Stimulated activated CD8-positive, alpha-beta memory T cell treated with anti-CD3 and anti-CD28 coated beads, Interleukin-15, amount 100 ng/mL, for 48 hours (primary cell): ENCODE results near the gene SLC2A2.

Experiments
- DNase-seq, 2 donors: peaks; one replicate each; pipeline ENCODE4 v3.0.0-alpha.2; 2020; ENCODE audit warnings: low read depth in 2 of 2

SLC2A2 gene

DNA sequence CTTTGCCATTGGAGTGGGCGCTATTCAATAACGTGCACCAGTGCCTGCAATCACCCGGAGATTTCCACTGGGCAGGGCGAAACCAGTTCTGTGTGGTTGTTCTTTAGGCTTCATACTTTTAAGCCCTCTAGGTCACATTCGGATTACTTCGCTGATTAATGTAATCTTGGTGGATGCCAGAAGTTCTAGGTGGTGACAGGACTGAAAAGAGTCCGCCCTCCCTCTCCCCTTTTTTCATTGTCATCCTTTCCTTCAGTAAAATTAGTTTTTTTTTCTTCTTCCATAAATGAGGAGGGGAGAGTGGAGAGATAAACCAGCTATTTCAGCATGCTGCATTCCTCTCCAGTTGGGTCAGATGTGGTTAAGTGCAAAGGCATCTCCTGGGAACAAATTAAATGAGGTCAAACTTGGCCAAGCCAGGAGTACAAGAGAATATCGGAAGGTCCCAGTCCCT, 2.3 kb upstream of the SLC2A2 start:
- DNase-seq: no peak

DNA sequence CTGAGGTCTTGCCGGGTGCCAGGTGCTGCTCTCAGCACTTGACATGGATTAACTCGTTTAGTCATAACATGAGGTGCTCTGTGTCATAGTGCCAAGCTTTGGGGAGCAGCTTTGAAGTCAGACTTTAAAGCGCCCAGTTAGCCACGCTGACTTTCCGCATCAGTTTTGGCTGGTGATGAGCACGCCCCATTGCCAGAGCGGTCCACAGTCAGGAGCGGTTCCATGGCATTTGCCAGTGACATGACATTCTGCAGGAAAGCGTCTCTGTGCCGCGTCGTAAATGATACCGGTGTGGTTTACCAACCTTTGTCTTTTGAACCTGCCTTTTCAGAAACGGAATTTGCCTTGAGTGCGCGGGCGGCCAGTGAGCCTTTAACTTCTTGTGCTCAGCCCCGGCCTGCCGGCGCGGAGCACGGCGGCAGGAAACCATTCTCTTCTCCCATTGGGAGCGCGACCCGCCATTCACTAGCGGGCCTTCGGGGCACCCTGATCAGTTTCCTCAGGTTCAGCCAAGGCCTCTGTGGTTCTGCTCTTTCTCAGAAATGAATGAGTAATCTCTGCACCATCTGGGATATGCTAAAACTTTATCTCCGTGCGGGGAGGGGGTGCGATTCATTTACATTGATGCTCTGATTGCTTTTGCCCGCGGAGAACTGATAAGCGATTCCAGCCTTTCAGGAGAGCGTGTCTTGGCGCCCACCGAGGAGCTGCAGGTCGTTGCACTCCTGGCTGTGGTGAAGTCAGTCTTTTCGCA, 1.7 kb upstream of the SLC2A2 start:
- DNase-seq: peak; percentile 44 to 63

DNA sequence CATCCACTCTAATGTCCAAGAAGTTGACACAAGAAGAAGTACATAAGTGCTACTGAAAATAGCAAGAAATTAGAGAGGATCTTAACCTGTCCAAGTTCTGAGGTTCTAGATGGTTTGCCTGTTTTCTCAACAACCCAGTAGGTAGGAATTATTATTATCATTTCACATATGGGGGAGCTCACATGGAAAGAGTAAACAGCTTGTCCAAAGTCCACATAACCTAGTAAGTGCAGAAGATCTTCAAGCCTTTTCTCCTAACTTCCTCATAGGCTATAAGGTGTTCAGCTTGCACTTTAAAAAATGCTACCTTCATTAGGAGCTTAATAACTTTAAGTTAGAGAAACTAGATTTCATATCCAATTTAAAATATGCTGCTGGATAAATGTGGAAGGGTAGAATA, 3.0 kb downstream of the SLC2A2 start:
- no peak for DNase-seq

DNA sequence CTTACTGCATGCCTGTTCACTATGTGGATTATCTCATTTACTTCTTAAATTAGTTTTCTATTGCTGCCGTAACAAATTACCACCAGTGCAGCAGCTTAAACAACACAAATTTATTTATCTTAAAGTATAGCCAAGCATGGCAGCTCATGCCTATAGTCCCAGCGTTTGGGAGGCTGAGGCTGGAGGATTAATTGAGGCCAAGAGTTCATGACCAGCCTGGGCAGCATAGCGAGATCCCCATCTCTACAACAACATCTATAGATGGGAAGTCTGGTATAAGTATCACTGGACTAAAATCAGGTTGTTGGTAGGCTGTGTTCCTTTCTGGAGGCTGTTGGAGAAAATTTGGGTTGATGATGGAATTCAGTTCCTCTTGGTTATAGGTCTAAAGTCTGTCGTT, 5.1 kb downstream of the SLC2A2 start:
- no peak for DNase-seq

DNA sequence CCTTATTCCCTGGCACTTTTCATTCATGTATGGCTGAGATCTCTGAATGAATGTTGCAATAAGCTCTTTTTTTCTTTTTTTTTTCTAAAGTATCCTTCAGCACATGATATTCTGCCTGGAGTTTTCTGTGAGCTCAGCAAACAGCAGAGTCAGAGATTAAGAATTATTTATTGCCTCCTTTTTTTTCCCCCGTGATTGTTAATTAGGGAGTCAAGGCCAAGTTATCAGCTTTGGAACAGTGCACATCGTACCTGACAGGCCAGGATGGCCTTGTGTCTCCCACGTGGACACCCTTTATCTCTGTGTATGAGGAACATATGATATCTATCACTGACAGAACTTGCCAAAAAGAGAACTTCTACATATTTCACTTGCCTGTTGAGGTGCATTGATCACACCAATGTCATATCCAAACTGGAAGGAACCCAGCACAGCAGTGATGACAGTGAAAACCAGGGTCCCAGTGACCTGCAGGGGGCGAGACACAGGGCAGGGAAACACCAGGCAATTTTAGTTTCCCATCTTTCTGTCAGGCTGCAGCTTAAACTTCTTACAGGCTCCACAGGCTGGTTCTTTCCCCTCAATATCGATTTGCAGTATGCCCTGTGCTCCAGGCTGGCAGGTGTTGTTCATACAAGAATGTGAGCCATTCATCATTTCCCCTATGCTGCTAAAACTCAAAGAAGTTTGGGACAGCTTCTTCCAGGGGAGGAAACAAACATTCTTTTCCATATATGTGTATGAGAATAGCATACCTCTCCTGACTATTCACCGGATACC, 8.2 kb downstream of the SLC2A2 start:
- no peak for DNase-seq

DNA sequence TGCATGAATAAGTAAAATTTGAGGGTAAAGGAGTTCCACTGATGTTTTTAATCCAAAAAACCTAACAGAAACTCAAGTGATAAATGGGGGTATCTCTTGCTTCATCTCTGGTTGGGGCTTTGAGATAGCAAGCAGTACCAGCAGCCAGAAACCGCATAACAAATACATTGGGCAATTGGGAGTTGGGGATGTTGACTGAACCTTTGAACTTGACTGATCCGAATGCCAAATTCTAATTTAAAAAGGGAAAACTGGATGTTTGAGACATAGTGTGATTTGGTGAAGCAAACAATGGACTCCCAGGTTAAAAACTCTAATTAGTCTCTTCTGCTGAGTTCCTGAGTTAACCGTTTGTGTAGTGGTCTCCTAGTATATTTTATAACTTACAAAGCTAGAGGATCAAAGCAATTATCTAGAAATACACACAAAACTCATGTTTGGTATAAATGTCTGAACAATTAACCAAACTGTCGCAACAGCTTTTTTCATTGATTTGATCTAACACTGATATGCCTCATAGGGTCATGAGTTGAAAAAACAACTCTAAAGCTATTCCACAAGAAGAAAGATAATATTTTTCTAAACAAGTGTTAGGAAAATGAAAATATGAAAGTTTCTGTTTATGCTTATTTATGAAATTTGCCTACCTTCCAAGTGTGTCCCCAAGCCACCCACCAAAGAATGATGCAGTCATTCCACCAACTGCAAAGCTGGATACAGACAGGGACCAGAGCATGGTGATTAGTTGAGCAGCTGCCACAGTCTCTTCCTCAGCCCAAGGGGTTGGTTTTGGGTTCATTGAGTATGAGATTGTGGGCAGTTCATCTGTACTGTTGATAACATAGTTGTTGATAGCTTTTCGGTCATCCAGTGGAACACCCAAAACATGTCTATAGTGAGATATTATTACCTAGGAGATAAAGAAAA, 12.4 kb downstream of the SLC2A2 start:
- no peak for DNase-seq

DNA sequence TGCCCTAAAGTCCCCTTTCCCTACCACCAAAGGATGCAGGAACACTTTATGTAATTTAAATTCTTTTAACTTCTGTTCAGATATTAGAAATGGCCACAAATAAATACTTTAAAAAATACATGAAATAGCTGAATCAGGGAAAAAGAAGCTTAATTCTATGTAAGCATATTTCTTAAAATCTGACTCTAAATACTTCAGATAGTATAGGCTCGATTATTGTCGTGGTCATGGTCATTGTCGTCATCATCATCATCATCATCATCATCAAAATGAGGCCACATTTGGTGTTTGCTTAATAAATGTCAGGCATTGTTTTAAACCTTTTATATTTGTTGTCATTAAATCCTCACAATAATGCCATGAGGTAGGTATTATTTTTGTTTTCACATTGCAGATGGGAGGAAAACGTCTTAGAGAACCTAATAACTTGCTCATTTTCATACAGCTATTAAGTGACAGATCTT, 14.6 kb downstream of the SLC2A2 start:
- no peak for DNase-seq

DNA sequence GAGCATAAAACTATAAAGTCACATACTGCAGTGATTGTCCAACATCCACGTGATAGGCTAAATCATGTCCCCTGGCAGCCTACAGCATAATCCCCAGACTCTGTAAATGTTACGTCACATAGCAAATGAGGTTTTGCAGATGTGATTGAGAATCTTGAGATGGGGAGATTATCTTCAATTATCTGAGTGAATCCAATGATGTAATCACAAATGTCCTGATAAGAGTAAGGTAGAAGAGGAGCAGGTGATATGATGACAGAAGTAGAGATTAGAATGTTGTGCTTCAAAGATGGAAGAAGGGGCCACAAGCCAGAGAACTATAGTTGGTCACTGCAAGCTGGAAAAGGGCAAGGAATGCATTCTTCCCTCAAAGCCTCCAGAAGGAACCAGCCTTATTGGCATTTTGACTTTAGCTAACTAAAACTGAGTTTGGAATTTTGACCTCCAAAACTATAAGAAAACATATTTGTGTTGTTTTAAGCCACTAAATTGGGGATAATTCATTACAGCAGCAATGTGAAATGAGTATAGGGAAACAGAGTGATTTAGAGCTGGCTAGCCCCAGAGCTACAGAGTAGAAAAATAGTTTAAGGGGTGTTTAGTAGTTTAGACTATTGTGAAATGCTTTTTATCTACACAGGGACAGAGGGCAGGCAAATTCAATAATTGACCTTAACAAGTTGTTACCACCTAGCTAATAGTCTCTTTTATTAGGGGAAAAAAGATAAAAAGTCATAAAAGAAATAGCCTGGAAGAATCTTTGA, 15.2 kb downstream of the SLC2A2 start:
- DNase-seq: no peak

DNA sequence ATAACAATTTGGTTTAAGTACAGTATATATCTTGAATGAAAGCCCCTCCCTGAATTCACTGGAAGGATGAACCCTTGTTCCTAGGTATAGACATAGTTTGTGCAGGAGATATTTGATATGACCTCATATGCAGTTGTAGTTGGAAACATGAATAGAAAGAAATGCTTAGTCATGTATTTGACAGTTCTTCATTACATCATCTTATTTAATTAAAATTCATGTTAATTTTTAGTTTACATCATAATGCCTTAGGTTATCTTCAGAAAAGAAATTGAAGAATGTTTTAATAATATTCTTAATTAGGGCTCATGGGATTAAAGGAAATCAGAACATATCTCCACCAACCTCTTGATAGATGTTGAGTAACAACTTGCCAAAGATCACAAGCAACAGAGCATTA, 19.2 kb downstream of the SLC2A2 start:
- no peak for DNase-seq

DNA sequence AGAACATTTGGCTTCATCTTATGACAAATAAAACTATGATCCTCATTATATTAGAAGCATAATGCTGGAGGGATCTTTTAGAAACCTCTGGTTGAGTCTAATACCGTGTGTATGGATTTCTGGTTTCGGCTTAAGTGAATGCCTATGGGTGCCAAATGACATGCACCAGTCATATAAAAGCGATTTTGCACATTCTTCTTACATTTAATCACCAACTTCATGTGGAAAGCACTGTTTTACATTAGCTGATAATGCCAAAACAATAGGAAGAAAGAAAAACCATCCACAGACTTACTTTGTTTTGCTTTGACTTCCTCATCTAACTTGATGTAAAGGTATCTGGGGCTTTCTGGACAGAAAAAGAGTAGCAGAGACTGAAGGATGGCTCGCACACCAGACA, 20.9 kb downstream of the SLC2A2 start:
- DNase-seq: no peak

DNA sequence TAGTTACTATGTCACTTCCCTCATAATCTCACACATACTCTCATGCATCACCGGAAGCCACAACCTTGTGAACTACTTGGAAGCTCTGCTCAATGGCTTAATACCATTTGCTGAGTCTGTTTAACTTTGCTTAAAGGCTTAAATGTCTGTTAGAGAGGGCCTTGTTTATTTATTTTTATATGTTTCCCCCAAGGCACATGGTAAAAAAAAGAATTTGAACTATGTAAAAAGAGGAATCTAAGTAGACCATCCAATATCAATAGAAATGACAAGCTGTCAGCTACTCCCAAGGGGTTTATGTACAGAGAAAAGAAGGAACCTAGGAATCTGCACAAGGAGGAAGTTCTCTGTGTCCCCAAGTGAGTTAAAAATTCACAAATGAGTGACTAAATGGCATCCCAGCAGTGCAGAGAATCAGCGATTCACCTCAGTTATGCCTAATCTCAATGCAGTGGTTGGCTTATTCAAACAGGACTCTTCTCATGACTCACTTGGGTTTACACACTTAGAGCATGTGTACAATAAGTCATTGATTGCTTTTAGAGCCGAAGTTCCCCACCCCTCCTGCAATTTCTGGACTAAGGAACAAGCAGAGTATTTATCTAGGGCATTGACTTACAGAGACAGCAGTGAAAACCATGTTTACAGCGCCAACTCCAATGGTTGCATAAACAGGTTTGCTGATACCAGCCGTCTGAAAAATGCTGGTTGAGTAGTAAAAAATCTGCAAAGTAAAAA, 24.4 kb downstream of the SLC2A2 start:
- DNase-seq: no peak

DNA sequence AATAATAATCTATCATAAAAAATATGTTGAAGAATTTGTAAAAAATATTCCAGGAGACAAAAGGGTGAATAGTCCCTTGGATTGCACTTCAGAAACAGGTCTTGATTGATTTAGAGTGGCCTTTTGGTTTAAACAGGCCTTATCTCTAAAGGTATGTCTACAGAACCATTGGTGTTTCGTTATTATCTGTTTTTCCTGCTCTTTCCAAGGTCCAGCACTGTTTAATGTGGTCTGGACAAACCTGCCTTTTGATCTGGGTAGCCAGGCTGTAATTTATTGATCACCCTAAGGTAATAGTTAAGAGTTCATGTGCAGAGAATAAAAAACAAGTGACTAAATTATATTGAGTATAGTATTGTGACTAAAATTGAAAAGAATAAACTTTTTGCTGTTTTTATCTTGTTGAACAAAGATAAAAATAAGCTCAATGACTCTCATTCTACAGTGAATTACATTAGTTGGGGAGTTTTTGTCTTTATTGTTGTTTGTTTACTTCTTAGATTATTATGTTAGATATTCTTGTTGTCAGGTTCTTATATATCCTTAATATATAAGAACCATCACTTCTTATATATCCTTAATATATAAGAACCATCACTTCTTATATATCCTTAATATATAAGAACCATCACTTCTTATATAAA, 25.1 kb downstream of the SLC2A2 start:
- DNase-seq: no peak

DNA sequence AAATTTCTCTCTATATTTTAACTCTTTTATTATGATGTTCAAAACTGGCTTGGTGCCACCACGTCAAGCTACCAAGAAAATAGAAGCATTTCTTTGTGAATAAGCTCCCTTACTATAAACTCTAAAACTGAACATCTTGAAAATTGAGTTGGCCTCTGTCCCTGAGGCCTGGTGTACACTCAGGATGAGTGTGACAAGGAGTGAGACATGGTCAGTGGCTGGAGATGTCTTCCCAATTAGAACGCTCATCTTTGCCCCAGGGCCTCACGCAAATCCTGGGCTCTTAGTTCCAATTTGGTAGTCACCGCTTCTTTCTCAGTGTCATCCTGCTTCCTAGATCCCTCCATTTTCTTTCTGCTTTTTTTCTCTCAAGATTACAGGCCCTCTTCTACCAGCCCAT, 26.2 kb downstream of the SLC2A2 start:
- DNase-seq: no peak

DNA sequence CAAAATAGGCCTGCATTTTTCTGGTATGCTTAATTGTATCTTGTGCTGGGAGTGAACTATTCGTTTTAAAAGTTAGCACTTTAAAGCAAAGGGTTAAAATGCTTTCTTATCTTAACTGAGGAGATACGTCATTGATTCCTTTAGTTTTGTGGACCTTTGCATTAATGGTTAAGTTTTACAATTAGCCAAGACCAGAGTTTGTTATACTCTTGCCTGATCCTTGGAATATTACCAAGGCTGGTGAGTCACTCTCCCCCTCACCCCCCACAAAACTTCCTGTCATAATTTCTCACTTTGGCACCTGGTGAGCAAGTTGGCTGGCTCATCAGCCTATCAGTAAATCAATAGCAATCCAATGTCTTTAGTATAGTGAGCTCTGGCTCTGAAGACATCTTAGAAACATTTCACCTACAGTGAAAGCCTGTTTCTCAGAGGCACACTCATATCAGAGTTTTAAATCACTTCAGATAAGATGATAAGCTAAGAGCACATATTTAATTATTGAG, 26.7 kb downstream of the SLC2A2 start:
- DNase-seq: no peak

DNA sequence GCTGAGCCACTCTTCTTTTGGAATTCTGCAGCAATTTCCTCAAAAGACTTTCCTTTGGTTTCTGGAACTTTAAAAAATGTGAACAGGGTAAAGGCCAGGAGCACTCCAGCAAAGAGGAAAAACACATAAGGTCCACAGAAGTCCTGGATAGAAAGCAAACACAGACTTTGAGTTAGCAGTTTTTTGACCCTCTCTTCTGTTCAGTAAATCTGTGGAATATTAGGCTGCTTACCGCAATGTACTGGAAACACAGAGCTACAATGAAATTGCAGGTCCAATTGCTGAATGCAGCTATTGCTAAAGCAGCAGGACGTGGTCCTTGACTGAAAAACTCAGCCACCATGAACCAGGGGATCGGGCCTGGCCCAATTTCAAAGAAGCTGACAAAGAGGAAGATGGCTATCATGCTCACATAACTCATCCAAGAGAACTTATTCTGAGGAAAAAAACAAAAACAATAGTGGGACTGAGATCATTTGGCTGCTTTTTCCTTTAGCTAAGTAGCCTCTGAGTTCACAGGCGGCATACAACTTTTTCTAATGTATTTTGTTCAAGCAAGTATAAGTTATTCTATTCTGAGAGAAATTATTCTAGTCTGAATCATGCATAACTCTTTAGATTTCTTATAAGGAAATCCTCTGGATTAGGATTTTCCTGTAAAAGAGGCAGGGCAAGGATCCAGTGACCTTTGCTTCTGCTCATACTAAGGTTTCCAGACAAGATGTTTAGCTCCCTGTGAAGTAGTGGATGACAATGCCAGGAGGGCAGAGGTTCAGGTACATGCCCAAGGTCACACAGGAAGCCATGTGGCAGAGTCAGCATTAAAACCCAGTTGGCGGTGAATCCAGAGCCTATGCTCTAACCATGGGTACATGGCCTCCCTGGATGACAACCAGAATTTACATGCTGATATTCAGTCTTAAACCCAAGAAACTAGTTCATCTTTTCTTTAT, 28.3 kb downstream of the SLC2A2 start:
- DNase-seq: no peak

DNA sequence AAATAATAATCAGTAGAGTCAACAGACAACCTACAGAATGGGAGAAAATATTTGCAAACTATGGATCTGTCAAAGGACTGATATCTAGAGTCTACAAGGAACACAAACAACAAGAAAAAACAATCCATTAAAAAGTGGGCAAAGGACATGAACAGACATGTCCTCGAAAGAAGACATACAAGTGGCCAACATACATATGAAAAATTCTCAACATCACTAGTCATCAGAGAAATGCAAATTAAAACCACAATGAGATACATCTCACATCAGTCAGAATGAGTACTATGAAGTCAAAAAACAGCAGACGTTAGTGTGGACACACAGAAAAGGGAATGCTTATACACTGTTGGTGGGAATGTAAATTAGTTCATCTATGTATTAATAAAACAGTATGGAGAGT, 33.7 kb downstream of the SLC2A2 start:
- DNase-seq: no peak

DNA sequence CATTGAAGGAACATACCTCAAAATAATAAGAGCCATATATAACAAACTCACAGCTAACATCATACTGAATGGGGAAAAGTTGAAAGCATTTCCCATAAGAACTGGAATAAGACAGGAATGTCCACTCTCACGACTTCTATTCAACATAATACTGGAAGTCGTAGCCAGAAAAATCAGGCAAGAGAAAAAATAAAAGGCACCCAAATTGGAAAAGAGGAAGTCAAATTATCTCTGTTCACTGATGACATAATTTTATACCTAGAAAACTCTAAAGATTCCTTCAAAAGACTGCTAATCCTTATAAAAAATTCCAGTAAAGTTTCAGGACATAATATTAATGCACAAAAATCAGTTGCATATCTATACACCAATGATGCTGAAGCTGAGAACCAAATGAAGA, 34.9 kb downstream of the SLC2A2 start:
- no peak for DNase-seq

DNA sequence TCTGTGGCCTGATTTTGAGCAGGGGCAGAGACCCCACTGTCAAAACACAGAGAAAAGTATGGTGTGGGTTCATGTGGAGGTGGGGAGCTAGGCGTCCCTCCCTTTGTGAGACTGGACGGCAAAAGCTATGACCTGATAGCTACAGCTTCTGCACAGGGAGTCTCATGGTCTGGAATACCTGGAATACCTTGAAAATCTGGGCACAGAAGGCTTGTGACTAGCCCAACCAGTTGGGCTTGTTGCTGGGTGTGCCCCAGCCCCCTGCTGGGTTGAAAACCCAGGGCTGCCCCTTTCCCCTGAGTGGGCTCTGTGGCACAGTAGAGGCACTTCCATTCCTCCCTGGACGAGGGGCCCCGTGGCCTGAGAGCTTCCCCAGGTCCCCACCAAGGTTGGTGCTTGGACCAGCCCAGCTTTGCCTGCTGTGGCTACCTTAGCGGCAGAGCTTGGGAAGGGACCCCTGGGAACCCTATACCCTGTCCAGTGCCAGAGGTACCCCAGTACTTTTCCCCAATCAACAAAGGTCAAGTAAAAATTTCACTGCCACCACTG, 37.3 kb downstream of the SLC2A2 start:
- DNase-seq: no peak
